CD4-positive, alpha-beta T cell (primary cell): ENCODE data around the gene STARD5. TPM values are rescaled to one million over a fixed set of nuclear protein-coding genes. Genes with fewer than 3 reads are reported as not detected.
A peak's percentile ranks its signal among the peaks of the same experiment; 100 is the strongest.

Experiments used
- ATAC-seq: fragments of 200-7000 bp; cut with Tn5 transposase; one replicate; pipeline ENCODE4 v1.10.0; 2022; ENCODE audit warnings: mild to moderate bottlenecking; ENCODE audit not compliant: poor library complexity
- CTCF ChIA-PET: fragments of 350-600 bp; sonication (Branson Sonifier 250); formaldehyde crosslinking; loops from one replicate; lab custom pipeline; 2021; ENCODE audit warnings: antibody characterized with exemption, inconsistent platforms; lab: Charles Lee
- POLR2A ChIA-PET: fragments of 350-600 bp; sonication (Branson Sonifier 250); formaldehyde crosslinking; loops from one replicate; lab custom pipeline; 2021; ENCODE audit warnings: antibody characterized with exemption, inconsistent platforms; lab: Charles Lee
- DNase-seq, 14 experiments: peaks; one replicate each; pipeline ENCODE4 v3.0.0-alpha.2; 2013 to 2020; ENCODE audit warnings: mixed read lengths in 2 of 14
- H3K27ac ChIP-seq, 2 donors: one replicate each; pipeline versions ENCODE4 v1.5.1 to v1.7.0; 2013; ENCODE audit warnings: low read length in 2 of 2, low read depth in 1 of 2, mild to moderate bottlenecking in 1 of 2
- H3K27me3 ChIP-seq, 2 experiments: 1 replicate in 1 of 2; 2 replicates in 1 of 2; pipeline versions ENCODE4 v1.6.1 to v1.7.0; 2013; ENCODE audit warnings: low read length in 2 of 2, control low read depth in 1 of 2, mild to moderate bottlenecking in 1 of 2, moderate library complexity in 1 of 2; ENCODE audit not compliant: insufficient read depth in 2 of 2, control insufficient read depth in 1 of 2
- H3K36me3 ChIP-seq: one replicate; pipeline ENCODE4 v1.6.1; 2013; ENCODE audit warnings: low read length, control low read depth; ENCODE audit not compliant: insufficient read depth
- H3K4me1 ChIP-seq: one replicate; pipeline ENCODE4 v1.6.1; 2013; ENCODE audit warnings: low read length, control low read depth; ENCODE audit not compliant: insufficient read depth
- H3K4me3 ChIP-seq: one replicate; pipeline ENCODE4 v1.5.1; 2013; ENCODE audit warnings: mild to moderate bottlenecking, low read length, moderate library complexity
- H3K9me3 ChIP-seq, 2 experiments: 1 replicate in 1 of 2; 2 replicates in 1 of 2; pipeline versions ENCODE4 v1.6.1 to v1.7.0; 2013; ENCODE audit warnings: low read length in 2 of 2, mild to moderate bottlenecking in 2 of 2, control low read depth in 1 of 2, moderate library complexity in 1 of 2; ENCODE audit not compliant: control insufficient read depth in 1 of 2, insufficient read depth in 1 of 2
- H3K27ac Mint-ChIP-seq: one replicate; pipeline ENCODE4 v1.8.0; 2020; ENCODE audit warnings: mixed read lengths
- H3K27me3 Mint-ChIP-seq: one replicate; pipeline ENCODE4 v1.8.0; 2021; ENCODE audit warnings: mixed read lengths
- H3K36me3 Mint-ChIP-seq: one replicate; pipeline ENCODE4 v1.8.0; 2021; ENCODE audit warnings: low read depth, mixed read lengths
- H3K4me1 Mint-ChIP-seq: one replicate; pipeline ENCODE4 v1.8.0; 2021; ENCODE audit warnings: low read depth, mixed read lengths
- H3K4me3 Mint-ChIP-seq: one replicate; pipeline ENCODE4 v1.8.0; 2020; ENCODE audit warnings: mild to moderate bottlenecking, mixed read lengths
- H3K9me3 Mint-ChIP-seq: one replicate; pipeline ENCODE4 v1.8.0; 2020; ENCODE audit warnings: mixed read lengths
- CTCF ChIP-seq: fragments of 200-600 bp; IDR thresholded peaks from one replicate; pipeline ENCODE4 v1.8.0; 2022; ENCODE audit warnings: antibody characterized with exemption, mild to moderate bottlenecking
- intact Hi-C, 2 experiments: fragments of 100-400 bp; cut with DNase I in 1 of 2; cut with micrococcal nuclease in 1 of 2; formaldehyde crosslinking; loops; one replicate each; pipeline versions ENCODE4 v1.15.1 to v1.9.0; 2023 to 2025; cut with DNase I, micrococcal nuclease
- polyA plus RNA-seq, 2 donors: library from polyadenylated mRNA; unstranded; fragments of 120-200 nt; gene quantifications; one replicate each; pipeline ENCODE4 v1.2.1, GENCODE V29; 2013
- total RNA-seq, 174 experiments: library from RNA in 2 of 174; stranded (reverse) in 2 of 174; gene quantifications; one replicate each; pipeline ENCODE4 v1.2.3 and lab custom pipeline; 2021 to 2026

STARD5 gene
- total RNA-seq (1 to 10 TPM; 9.7 to 9.8 TPM), total RNA-seq (lab: John Stamatoyannopoulos, UW) (2.1 to 20.4 (median 9.5) reads per million in 172 experiments)
- 23.0 TPM for polyA plus RNA-seq (2013, experiment 1 of 2)
- 21.6 TPM for polyA plus RNA-seq (2013, experiment 2 of 2)

- ChIA-PET POLR2A (interaction anchor here (0.6 to 8.2 kb wide), 17 partner anchors 9 to 629 kb away, joined by 3 to 71 read pairs (median 6); partner anchors contain the start of gene ABHD17C), CTCF (interaction anchor here (0.8 to 2.0 kb wide), 3 partner anchors 13 to 58 kb away, joined by 3 to 9 read pairs (median 7); no protein-coding TSS in a partner anchor)
- Mint-ChIP-seq H3K4me1 (peaks cover 52% of the 10 kb centered on the region), H3K27me3 (no peaks in the 10 kb centered on the region), H3K4me3 (peak within 1 kb of the TSS; percentile 93), H3K9me3 (no peaks in the 10 kb centered on the region), H3K36me3 (peaks cover 17% of the 10 kb centered on the region), H3K27ac (peak within 1 kb of the TSS; percentile 83)
- ATAC-seq: peak; percentile 96
- Histone ChIP-seq H3K27ac (peak within 1 kb of the TSS in 1 of 2 donors; percentile 52), H3K9me3 (no peaks in the 10 kb centered on the region), H3K4me1 (peaks cover 26% of the 10 kb centered on the region), H3K27me3 (no peaks in the 10 kb centered on the region), H3K4me3 (peak within 1 kb of the TSS; percentile 65), H3K36me3 (peaks cover 8% of the 10 kb centered on the region)
- DNase-seq: peak; percentile 87 to 98 (median 95)
- no peak for TF ChIP-seq CTCF
- intact Hi-C loops: loop anchor here (1.0 to 5.0 kb wide), 4 partner anchors 25 to 337 kb away; partner anchors contain the start of gene MESD (in 1 of the 2)
Measured at GRCh38 chr15:81323944-81324881, at the start of gene STARD5. Gene STARD5 (minus strand): TSS chr15:81324141. CDS start chr15:81324099, 42 bp downstream.

- H3K9me3 ChIP-seq: no peaks in the 10 kb centered on the region
- no peaks in the 10 kb centered on the region for H3K27me3 Mint-ChIP-seq
- DNase-seq (no peak), ATAC-seq (no peak)
- H3K36me3 ChIP-seq: no peaks in the 10 kb centered on the region
- H3K4me1 Mint-ChIP-seq: no peaks in the 10 kb centered on the region
- intact Hi-C loops: no loop called here
- no peak overlapping the region for H3K4me3 Mint-ChIP-seq
- no peak for TF ChIP-seq CTCF
- POLR2A ChIA-PET: no interaction called here
- H3K27ac Mint-ChIP-seq: no peak overlapping the region
- H3K27ac ChIP-seq: no peak overlapping the region
- no peaks in the 10 kb centered on the region for H3K4me1 ChIP-seq
- CTCF ChIA-PET: no interaction called here
- no peaks in the 10 kb centered on the region for H3K36me3 Mint-ChIP-seq
- H3K27me3 ChIP-seq: no peaks in the 10 kb centered on the region
- H3K9me3 Mint-ChIP-seq: no peaks in the 10 kb centered on the region
- no peak overlapping the region for H3K4me3 ChIP-seq
Measured at GRCh38 chr15:81373176-81373575, 49.2 kb upstream of the STARD5 start.

GRCh38 chr15:81372575-81372974 is 48.6 kb upstream of the STARD5 start:
- H3K27me3 ChIP-seq: no peaks in the 10 kb centered on the region
- CTCF ChIA-PET: no interaction called here
- no peaks in the 10 kb centered on the region for H3K36me3 ChIP-seq
- Mint-ChIP-seq H3K36me3 (no peaks in the 10 kb centered on the region), H3K27ac (no peak overlapping the region), H3K27me3 (no peaks in the 10 kb centered on the region), H3K4me1 (no peaks in the 10 kb centered on the region), H3K9me3 (no peaks in the 10 kb centered on the region), H3K4me3 (no peak overlapping the region)
- no peak overlapping the region for H3K27ac ChIP-seq
- no peaks in the 10 kb centered on the region for H3K9me3 ChIP-seq
- no peak overlapping the region for H3K4me3 ChIP-seq
- TF ChIP-seq CTCF: no peak
- ATAC-seq: no peak
- no peak for DNase-seq
- H3K4me1 ChIP-seq: no peaks in the 10 kb centered on the region
- POLR2A ChIA-PET: no interaction called here
- intact Hi-C loops: no loop called here
